NCI-H1092 (cell line): ENCODE data around the gene ZFP36L2.

ENCODE experiments used
- DNase-seq: peaks from one replicate; lab custom pipeline; 2025; lab: John Stamatoyannopoulos, UW

The ZFP36L2 gene

GRCh38 chr2:43186321-43186678 is 40.1 kb downstream of the ZFP36L2 start:
- no peak for DNase-seq

DNA sequence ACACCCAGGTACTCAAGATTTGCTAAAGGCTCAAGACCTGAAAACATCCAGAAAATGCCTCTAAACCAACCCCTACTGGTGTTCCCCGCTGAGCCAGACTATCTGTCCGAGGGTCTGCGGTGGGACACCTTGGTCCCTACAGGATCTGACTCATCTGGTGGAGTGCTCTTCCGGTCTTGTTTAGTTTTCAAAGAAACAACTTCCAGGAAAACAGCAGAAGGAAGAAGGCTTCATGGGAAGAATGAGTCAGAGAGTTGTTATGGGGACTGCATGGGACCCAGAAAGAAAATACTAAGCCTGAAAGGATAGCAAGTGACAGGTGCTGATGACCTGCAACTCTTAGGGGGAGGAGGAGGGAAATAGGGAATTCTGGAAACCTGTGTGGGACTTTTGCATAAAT is 41.3 kb downstream of the ZFP36L2 start:
- DNase-seq = no peak

DNA sequence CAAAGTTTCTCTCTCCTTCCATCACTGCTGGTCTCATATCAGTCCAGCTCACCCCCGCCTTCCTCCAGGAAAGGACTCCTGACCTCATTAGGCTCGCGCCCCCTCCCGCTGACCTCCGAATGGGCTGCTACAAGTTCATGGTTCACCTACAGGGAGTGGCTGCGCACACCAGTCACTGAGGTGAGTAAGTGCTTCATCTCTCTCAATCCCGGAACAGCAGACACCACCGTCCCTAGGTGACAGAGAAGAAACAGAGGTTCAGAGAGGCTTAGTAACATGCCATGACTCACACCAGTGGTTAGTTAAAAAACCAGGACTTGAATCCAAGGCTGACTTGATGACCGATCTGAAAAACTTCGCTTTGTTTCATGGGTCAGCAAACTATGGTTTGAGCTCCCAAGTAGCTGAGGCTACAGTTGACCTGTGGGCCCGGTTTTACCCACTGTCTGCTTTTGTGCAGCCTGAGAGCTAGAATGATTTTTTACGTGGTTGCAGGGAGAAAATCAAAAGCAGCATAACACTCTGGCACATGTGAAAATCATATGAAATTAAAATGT is 42.0 kb downstream of the ZFP36L2 start:
- DNase-seq = no peak

DNA sequence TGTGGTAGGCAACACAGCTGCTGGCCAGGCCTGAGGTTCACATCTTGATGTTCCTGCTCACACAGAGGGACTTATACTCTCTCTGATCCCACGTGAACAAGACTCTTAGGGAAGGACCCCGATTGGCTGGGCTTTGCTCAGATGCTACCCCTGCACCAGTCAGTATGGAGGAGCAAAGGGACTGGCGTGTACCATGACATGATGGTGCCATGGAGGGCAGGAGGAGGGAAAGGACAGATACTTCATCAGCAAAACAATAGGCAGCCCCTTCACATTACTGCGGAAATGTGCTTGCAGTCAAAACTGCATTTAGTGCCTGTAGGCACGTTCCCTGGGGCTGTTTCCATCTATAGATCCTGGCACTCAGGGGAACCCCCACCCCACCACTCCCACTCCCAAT is 42.7 kb downstream of the ZFP36L2 start:
- DNase-seq = no peak

DNA sequence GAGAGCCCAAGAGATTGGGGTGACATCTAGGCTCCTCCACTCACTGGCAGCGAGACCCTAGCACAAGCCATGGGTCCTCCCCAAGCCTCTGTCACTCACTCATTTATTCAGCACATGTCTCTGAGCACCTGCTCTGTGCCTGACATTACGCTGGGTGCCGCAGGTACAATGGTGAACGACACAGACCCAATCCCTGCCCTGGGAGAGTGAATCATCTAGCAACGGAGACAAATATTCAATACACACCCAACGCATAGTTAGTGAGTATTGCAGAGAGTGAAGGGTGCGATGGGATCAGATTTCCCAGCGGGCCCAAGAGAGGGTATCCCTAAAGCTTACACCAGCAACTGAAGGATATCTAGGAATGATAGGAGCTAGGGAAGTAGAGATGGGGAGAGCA is 45.5 kb downstream of the ZFP36L2 start:
- no peak for DNase-seq

DNA sequence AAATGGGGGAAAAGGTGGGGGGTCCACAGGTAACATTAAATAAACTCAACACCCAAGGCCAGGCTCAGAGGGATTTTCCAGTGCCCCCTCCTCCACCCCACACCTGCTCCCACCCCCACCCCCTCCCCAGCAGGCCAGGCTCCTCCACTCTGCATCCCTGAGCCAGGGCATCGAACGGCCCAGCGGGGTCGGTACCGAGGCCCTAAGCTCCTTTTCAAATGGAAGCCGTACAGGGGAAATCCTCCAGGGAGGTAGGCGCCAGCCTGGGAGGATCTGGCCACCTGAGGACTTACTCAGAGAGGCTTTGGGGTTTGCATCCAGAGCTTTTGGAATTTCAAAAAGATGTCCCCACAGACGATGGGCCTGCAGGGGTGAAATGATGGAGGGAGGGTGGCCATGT is 46.5 kb downstream of the ZFP36L2 start:
- DNase-seq = no peak

GRCh38 chr2:43178602-43179542 is 47.5 kb downstream of the ZFP36L2 start:
- peak; percentile 44 for DNase-seq

GRCh38 chr2:43178055-43178598 is 48.3 kb downstream of the ZFP36L2 start:
- no peak for DNase-seq

- no peak for DNase-seq
Observed at GRCh38 chr2:43176449-43176848, 50.0 kb downstream of the ZFP36L2 start.

DNA sequence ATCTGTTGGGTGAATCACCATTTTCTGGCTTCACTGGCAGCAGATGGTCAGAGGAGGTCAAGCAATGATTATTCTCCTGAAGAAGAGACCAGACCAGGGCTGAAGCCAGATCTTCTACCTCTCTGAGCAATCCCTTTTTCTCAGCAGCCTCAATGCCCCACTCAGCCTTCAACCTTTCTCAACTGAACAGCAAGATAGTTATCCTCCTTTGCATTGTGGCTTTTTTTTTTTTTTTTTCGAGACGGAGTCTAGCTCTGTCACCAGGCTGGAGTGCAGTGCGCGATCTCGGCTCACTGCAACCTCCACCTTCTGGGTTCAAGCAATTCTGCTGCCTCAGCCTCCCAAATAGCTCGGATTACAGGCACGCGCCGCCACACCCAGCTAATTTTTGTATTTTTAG is 50.5 kb downstream of the ZFP36L2 start:
- no peak for DNase-seq

DNA sequence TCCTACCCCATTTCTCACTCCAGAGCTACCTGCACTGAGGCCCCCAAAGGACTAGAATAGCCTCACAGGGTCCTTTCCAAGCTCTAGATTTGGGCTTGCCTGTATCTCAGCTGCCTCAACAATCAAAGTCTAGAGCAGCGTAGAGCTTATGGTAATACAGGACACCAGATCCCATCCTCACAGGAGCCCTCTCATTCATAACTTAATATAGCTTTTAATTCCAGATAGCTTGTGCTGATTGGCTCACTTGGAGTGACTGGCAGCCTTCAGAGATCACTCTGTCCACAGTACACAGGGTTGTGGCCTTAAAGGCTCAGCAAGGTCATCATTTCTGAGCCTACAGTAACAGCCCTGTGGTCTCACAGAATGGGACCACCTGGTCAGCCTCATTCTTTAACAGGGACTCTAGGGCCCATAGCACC is 51.4 kb downstream of the ZFP36L2 start:
- no peak for DNase-seq

- DNase-seq = no peak
Observed at GRCh38 chr2:43174368-43174916, 52.0 kb downstream of the ZFP36L2 start.
